PC-9 (cell line): ENCODE data around the gene SCLY. TPM values are rescaled to one million over a fixed set of nuclear protein-coding genes. Genes with fewer than 3 reads are reported as not detected.

Experiments used
- BruUV-seq: library from RNA; stranded (reverse); fragments of 400-500 nt; replicated peaks from 2 replicates; lab custom pipeline; 2021; lab: Mats Ljungman, UMichigan
- CTCF ChIA-PET: fragments of 300-600 bp; sonication (Branson Sonifier 250); formaldehyde crosslinking; loops from one replicate; lab custom pipeline; 2022; ENCODE audit warnings: antibody characterized with exemption; lab: Charles Lee
- POLR2A ChIA-PET: fragments of 300-600 bp; sonication (Branson Sonifier 250); formaldehyde crosslinking; loops from one replicate; lab custom pipeline; 2022; ENCODE audit warnings: antibody characterized with exemption; ENCODE audit not compliant: unreplicated experiment; lab: Charles Lee
- DNase-seq, 2 experiments: peaks; one replicate each; pipeline versions ENCODE4 v3.0.0 to v3.0.0-alpha.2; 2015 to 2022; ENCODE audit warnings: mixed read lengths in 1 of 2
- H2AFZ ChIP-seq: fragments of 200-600 bp; sonication (generic); 2 replicates; pipeline ENCODE4 v1.8.1; 2017; ENCODE audit warnings: antibody characterized with exemption
- H3F3A ChIP-seq: fragments of 200-600 bp; sonication (generic); 2 replicates; pipeline ENCODE4 v1.8.1; 2017; ENCODE audit warnings: antibody characterized with exemption, mild to moderate bottlenecking, low read depth; ENCODE audit not compliant: insufficient read depth
- H3K27ac ChIP-seq: fragments of 200-600 bp; sonication (generic); 2 replicates; pipeline ENCODE4 v1.6.1; 2016; ENCODE audit warnings: mixed run types
- H3K27me3 ChIP-seq: fragments of 200-600 bp; sonication (generic); 2 replicates; pipeline ENCODE4 v1.6.1; 2016; ENCODE audit warnings: low read depth, mixed run types; ENCODE audit not compliant: insufficient read depth
- H3K36me3 ChIP-seq: fragments of 200-600 bp; sonication (generic); 2 replicates; pipeline ENCODE4 v1.6.1; 2016; ENCODE audit warnings: low read depth, mixed run types
- H3K4me1 ChIP-seq: fragments of 200-600 bp; sonication (generic); replicated peaks from 2 replicates; pipeline ENCODE4 v1.6.1; 2016; ENCODE audit warnings: mixed run types; ENCODE audit not compliant: insufficient read depth
- H3K4me2 ChIP-seq: fragments of 200-600 bp; sonication (generic); 2 replicates; pipeline ENCODE4 v1.6.1; 2017; ENCODE audit warnings: mixed run types
- H3K4me3 ChIP-seq: fragments of 200-600 bp; sonication (generic); 2 replicates; pipeline ENCODE4 v1.6.1; 2016; ENCODE audit warnings: mixed run types
- H3K79me2 ChIP-seq: fragments of 200-600 bp; sonication (generic); 2 replicates; pipeline ENCODE4 v1.6.1; 2017; ENCODE audit warnings: low read depth, mixed run types
- H3K9me2 ChIP-seq: fragments of 200-600 bp; sonication (generic); 2 replicates; pipeline ENCODE4 v1.8.1; 2017; ENCODE audit warnings: mild to moderate bottlenecking; ENCODE audit not compliant: insufficient read depth
- H3K9me3 ChIP-seq: fragments of 200-600 bp; sonication (generic); 2 replicates; pipeline ENCODE4 v1.8.1; 2016; ENCODE audit warnings: low read depth; ENCODE audit not compliant: insufficient read depth
- H4K20me1 ChIP-seq: fragments of 200-600 bp; sonication (generic); 2 replicates; pipeline ENCODE4 v1.8.1; 2017; ENCODE audit not compliant: insufficient read depth
- CTCF ChIP-seq: fragments of 200-600 bp; sonication (generic); conservative IDR thresholded peaks from 2 replicates; pipeline ENCODE4 v1.6.1; 2017; ENCODE audit warnings: mixed run types, antibody characterized with exemption, mild to moderate bottlenecking, moderate library complexity
- EZH2 ChIP-seq: fragments of 200-600 bp; sonication (generic); IDR thresholded peaks from 2 replicates; pipeline ENCODE4 v1.8.0; 2017; ENCODE audit warnings: antibody characterized with exemption, low read depth
- intact Hi-C: fragments of 100-400 bp; cut with micrococcal nuclease; formaldehyde crosslinking; loops from one replicate; pipeline ENCODE4 v1.10.0; 2022; ENCODE audit not compliant: unreplicated experiment
- total RNA-seq: library from RNA; stranded (reverse); gene quantifications from 2 replicates; pipeline ENCODE4 v1.2.3, GENCODE V29; 2021

The SCLY gene
- total RNA-seq, 1 experiment from 2014 or later = 40.0 TPM

GRCh38 chr2:238020816-238021215, 40.0 kb upstream of the SCLY start:
- BruUV-seq = no TSS peak
- TF ChIP-seq CTCF = no peak
- TF ChIP-seq EZH2 = no peak
- no peak for DNase-seq
- Histone ChIP-seq H3K36me3 (no peaks in the 10 kb centered on the region), H3K4me2 (no peak overlapping the region), H3K9me2 (no peaks in the 10 kb centered on the region), H2AFZ (no peak overlapping the region), H3K4me1 (no peaks in the 10 kb centered on the region), H3F3A (no peaks in the 10 kb centered on the region), H4K20me1 (peaks cover 3% of the 10 kb centered on the region), H3K4me3 (no peak overlapping the region), H3K79me2 (peaks cover 4% of the 10 kb centered on the region; the same call in 1 of the 2 replicates), H3K27ac (no peak overlapping the region), H3K9me3 (no peaks in the 10 kb centered on the region), H3K27me3 (no peaks in the 10 kb centered on the region)
- intact Hi-C loops = no loop called here
- ChIA-PET CTCF (no interaction called here), POLR2A (no interaction called here)

- Histone ChIP-seq H3F3A (no peaks in the 10 kb centered on the region), H3K4me2 (no peak overlapping the region), H3K27me3 (no peaks in the 10 kb centered on the region), H2AFZ (no peak overlapping the region), H3K27ac (no peak overlapping the region), H3K9me2 (no peaks in the 10 kb centered on the region), H3K4me1 (no peaks in the 10 kb centered on the region), H3K36me3 (no peaks in the 10 kb centered on the region), H3K9me3 (no peaks in the 10 kb centered on the region), H3K79me2 (peaks cover 4% of the 10 kb centered on the region; the same call in 1 of the 2 replicates), H4K20me1 (peaks cover 3% of the 10 kb centered on the region), H3K4me3 (no peak overlapping the region)
- BruUV-seq = no TSS peak
- peak in 1 of 2 experiments; percentile 64 for DNase-seq
- POLR2A ChIA-PET = no interaction called here
- no peak for TF ChIP-seq EZH2
- no peak for TF ChIP-seq CTCF
- CTCF ChIA-PET = no interaction called here
- intact Hi-C loops = no loop called here
These were observed 39.5 kb upstream of the SCLY start for GRCh38 chr2:238021327-238021726.

- H3K9me3 ChIP-seq = no peaks in the 10 kb centered on the region
- no peaks in the 10 kb centered on the region for H3K4me1 ChIP-seq
- no TSS peak for BruUV-seq
- no peaks in the 10 kb centered on the region for H3K27me3 ChIP-seq
- ChIA-PET POLR2A (interaction anchor here (0.6 kb wide), 1 partner anchor 806 kb away, joined by 5 read pairs; no protein-coding TSS in a partner anchor), CTCF (no interaction called here)
- no peak overlapping the region for H2AFZ ChIP-seq
- no peak for TF ChIP-seq EZH2
- TF ChIP-seq CTCF = no peak
- H3K27ac ChIP-seq = no peak overlapping the region
- no peaks in the 10 kb centered on the region for H3K9me2 ChIP-seq
- H3K4me3 ChIP-seq = no peak overlapping the region
- peaks cover 3% of the 10 kb centered on the region; the same call in 1 of the 2 replicates for H4K20me1 ChIP-seq
- no peak for DNase-seq
- peaks cover 4% of the 10 kb centered on the region; the same call in 1 of the 2 replicates for H3K79me2 ChIP-seq
- intact Hi-C loops = no loop called here
- H3F3A ChIP-seq = no peaks in the 10 kb centered on the region
- H3K4me2 ChIP-seq = no peak overlapping the region
- no peaks in the 10 kb centered on the region for H3K36me3 ChIP-seq
These were observed 38.1 kb upstream of the SCLY start for GRCh38 chr2:238022594-238023157.
